SK-N-SH (cell line): Measurements from ENCODE around the gene AVP. TPM values are rescaled to one million over a fixed set of nuclear protein-coding genes. Genes with fewer than 3 reads are reported as not detected.
"Not testable (repeated sequence)": the region's sequence is repeated elsewhere in the genome, so short reads cannot be mapped to it uniquely, and the experiment has no call there.

Experiments used
- CTCF ChIA-PET: fragments of 300-600, 350-600 bp; formaldehyde crosslinking; extraction: SDS; loops from one replicate; lab custom pipeline; 2021; lab: Yijun Ruan, JAX
- POLR2A ChIA-PET: fragments of 350-600 bp; sonication (Branson Sonifier 250); formaldehyde crosslinking; extraction: SDS; loops from one replicate; lab custom pipeline; 2020; ENCODE audit warnings: antibody characterized with exemption, inconsistent platforms; lab: Yijun Ruan, JAX
- DNase-seq: peaks from one replicate; pipeline ENCODE4 v3.0.0; 2012
- H2AFZ ChIP-seq: fragments of 200-600 bp; sonication (generic); 2 replicates; pipeline ENCODE4 v1.8.1; 2016; ENCODE audit warnings: antibody characterized with exemption, mild to moderate bottlenecking, low read depth
- H3F3A ChIP-seq: fragments of 200-600 bp; sonication (generic); replicated peaks from 2 replicates; pipeline ENCODE3; 2016; ENCODE audit warnings: antibody characterized with exemption, mild to moderate bottlenecking; ENCODE audit not compliant: insufficient read depth
- H3K27ac ChIP-seq, 2 experiments: fragments of 200-500 bp in 1 of 2; fragments of 200-600 bp in 1 of 2; sonication (Bioruptor generic) in 1 of 2; sonication (generic), shearing (Covaris generic) in 1 of 2; 2 replicates each; pipeline versions ENCODE4 v1.5.1 to v1.6.1; 2014 to 2016; ENCODE audit warnings: low read depth in 2 of 2, inconsistent platforms in 1 of 2, low read length in 1 of 2, mild to moderate bottlenecking in 1 of 2, mixed read lengths in 1 of 2
- H3K27me3 ChIP-seq: fragments of 200-600 bp; sonication (generic), shearing (Covaris generic); 2 replicates; pipeline ENCODE4 v1.6.1; 2016; ENCODE audit warnings: mixed run types; ENCODE audit not compliant: insufficient read depth
- H3K36me3 ChIP-seq, 2 experiments: fragments of 200-500 bp in 1 of 2; fragments of 200-600 bp in 1 of 2; sonication (Bioruptor generic) in 1 of 2; sonication (generic) in 1 of 2; replicated peaks in 1 of 2; 2 replicates each; pipeline versions ENCODE3 to v1.5.1; 2014 to 2016; ENCODE audit warnings: low read length in 1 of 2, mild to moderate bottlenecking in 1 of 2; ENCODE audit not compliant: insufficient read depth in 2 of 2, control insufficient read depth in 1 of 2
- H3K4me1 ChIP-seq, 2 experiments: fragments of 200-500 bp in 1 of 2; fragments of 200-600 bp in 1 of 2; sonication (Bioruptor generic) in 1 of 2; sonication (generic), shearing (Covaris generic) in 1 of 2; 2 replicates each; pipeline versions ENCODE4 v1.5.1 to v1.6.1; 2014 to 2016; ENCODE audit warnings: low read depth in 1 of 2, low read length in 1 of 2, mixed run types in 1 of 2; ENCODE audit not compliant: insufficient read depth in 2 of 2, control insufficient read depth in 1 of 2
- H3K4me2 ChIP-seq: fragments of 200-600 bp; sonication (generic), shearing (Covaris generic); 2 replicates; pipeline ENCODE4 v1.6.1; 2017; ENCODE audit warnings: mixed run types
- H3K4me3 ChIP-seq, 2 experiments: fragments of 200-500 bp in 1 of 2; fragments of 200-600 bp in 1 of 2; sonication (Bioruptor generic) in 1 of 2; sonication (generic), shearing (Covaris generic) in 1 of 2; 2 replicates each; pipeline versions ENCODE4 v1.5.1 to v1.8.1; 2014 to 2016; ENCODE audit warnings: low read depth in 2 of 2, inconsistent platforms in 1 of 2, low read length in 1 of 2, mild to moderate bottlenecking in 1 of 2, mixed read lengths in 1 of 2, moderate library complexity in 1 of 2
- H3K79me2 ChIP-seq: fragments of 200-600 bp; sonication (generic); 2 replicates; pipeline ENCODE4 v1.8.1; 2017; ENCODE audit warnings: mild to moderate bottlenecking; ENCODE audit not compliant: insufficient read depth
- H3K9ac ChIP-seq: fragments of 200-600 bp; sonication (generic); 2 replicates; pipeline ENCODE4 v1.6.1; 2017; ENCODE audit warnings: mixed run types
- H3K9me2 ChIP-seq: fragments of 200-600 bp; sonication (generic); 2 replicates; pipeline ENCODE4 v1.6.1; 2017; ENCODE audit warnings: mixed run types
- H3K9me3 ChIP-seq: fragments of 200-600 bp; sonication (generic); 2 replicates; pipeline ENCODE4 v1.6.1; 2017; ENCODE audit warnings: mixed run types, mild to moderate bottlenecking, moderate library complexity
- H4K20me1 ChIP-seq: fragments of 200-600 bp; sonication (generic); 2 replicates; pipeline ENCODE4 v1.6.1; 2017; ENCODE audit warnings: mild to moderate bottlenecking, mixed run types; ENCODE audit not compliant: insufficient read depth
- FOXJ3 ChIP-seq: sonication (generic); formaldehyde crosslinking; IDR thresholded peaks from 2 replicates; pipeline ENCODE4 v1.5.1; 2020; ENCODE audit warnings: mild to moderate bottlenecking, missing genetic modification reagents
- MXI1 ChIP-seq: IDR thresholded peaks from 2 replicates; pipeline ENCODE4 v1.6.1; 2012; ENCODE audit warnings: mild to moderate bottlenecking, low read depth, low read length, improper control_type of control experiment
- RFX5 ChIP-seq: IDR thresholded peaks from 2 replicates; pipeline ENCODE4 v1.6.1; 2012; ENCODE audit warnings: mild to moderate bottlenecking, improper control_type of control experiment, low read length
- SMC3 ChIP-seq: IDR thresholded peaks from 2 replicates; pipeline ENCODE4 v1.6.1; 2012; ENCODE audit warnings: low read depth, low read length, improper control_type of control experiment
- TAF1 ChIP-seq: IDR thresholded peaks from 2 replicates; pipeline ENCODE4 v1.6.1; 2012; ENCODE audit warnings: low read depth, mild to moderate bottlenecking, low read length, moderate library complexity, borderline replicate concordance
- TCF12 ChIP-seq: IDR thresholded peaks from 2 replicates; pipeline ENCODE4 v1.4.0; 2012
- YY1 ChIP-seq: IDR thresholded peaks from 2 replicates; pipeline ENCODE4 v1.4.0; 2012; ENCODE audit warnings: low read depth, mild to moderate bottlenecking
- ZBTB33 ChIP-seq: IDR thresholded peaks from 2 replicates; pipeline ENCODE4 v1.4.0; 2012; ENCODE audit warnings: low read depth, borderline replicate concordance
- WGBS: methylation state at CpG from one replicate; pipeline ENCODE4 v1.1.6; 2017; ENCODE audit warnings: low lambda C conversion rate; 5-methylcytosine and 5-hydroxymethylcytosine counted together
- polyA plus RNA-seq, 3 experiments: library from polyadenylated mRNA; depleted of rRNA; stranded (reverse); fragments of >200 nt; gene quantifications; 2 replicates each; pipeline ENCODE4 v1.2.3, GENCODE V29; 2012
- TF ChIP-seq, protein P1 (sequence below): IDR thresholded peaks from 2 replicates; pipeline ENCODE4 v1.4.0; 2012; ENCODE audit warnings: low read depth
- TF ChIP-seq, protein P2 (sequence below): IDR thresholded peaks from 2 replicates; pipeline ENCODE4 v1.4.0; 2012; ENCODE audit warnings: low read depth, borderline replicate concordance
- TF ChIP-seq, protein P3 (sequence below): fragments of 150-350 bp; IDR thresholded peaks from 2 replicates; pipeline ENCODE4 v1.6.1; 2016; ENCODE audit warnings: mild to moderate bottlenecking, low read depth, low read length

AVP gene
- polyA plus RNA-seq, 1 of the 3 experiments (the other 2 are of a cell fraction): not detected

GRCh38 chr20:3064119-3064518 lies 20.4 kb downstream of the AVP start:
- H3K4me2 ChIP-seq, H3K27me3 ChIP-seq, H3K9me2 ChIP-seq, POLR2A ChIA-PET, H3K36me3 ChIP-seq, H3K79me2 ChIP-seq, DNase-seq, H3K4me3 ChIP-seq, H3K9me3 ChIP-seq, H3F3A ChIP-seq, H3K27ac ChIP-seq, H3K9ac ChIP-seq, H2AFZ ChIP-seq, H4K20me1 ChIP-seq, H3K4me1 ChIP-seq: not testable (repeated sequence)
- WGBS: 74% methylated on average over 6 of the region's 6 CpGs
- CTCF ChIA-PET: interaction anchor here (0.9 kb wide), 1 partner anchor 11 kb away, joined by 3 read pairs; no protein-coding TSS in a partner anchor

DNA sequence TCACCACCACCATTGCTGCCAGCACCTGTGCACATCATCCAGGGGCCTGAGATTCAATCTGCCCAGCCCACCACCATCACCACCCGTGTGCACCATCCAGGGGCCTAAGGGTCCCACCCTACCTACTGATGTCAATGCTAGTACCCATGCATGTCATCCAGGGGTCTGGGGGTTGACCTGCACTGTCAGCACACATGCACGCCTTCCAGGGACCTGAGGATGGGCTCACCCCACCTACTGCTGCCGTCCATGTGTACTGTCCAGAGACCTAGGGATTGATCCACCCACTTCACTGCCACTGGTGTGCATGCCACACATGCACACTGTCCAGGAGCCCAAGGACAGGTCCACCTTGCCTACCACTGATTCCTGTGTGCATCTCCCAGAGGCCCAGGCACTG lies 25.0 kb downstream of the AVP start:
- ChIA-PET POLR2A (no interaction called here), CTCF (no interaction called here)
- 80% methylated on average over 2 of the region's 3 CpGs for WGBS
- Histone ChIP-seq H2AFZ (no peak overlapping the region), H3K9me2 (no peaks in the 10 kb centered on the region), H3K4me1 (no peaks in the 10 kb centered on the region), H3K9me3 (no peaks in the 10 kb centered on the region), H4K20me1 (no peaks in the 10 kb centered on the region), H3K4me3 (no peak overlapping the region), H3K4me2 (no peak overlapping the region), H3K9ac (no peak overlapping the region), H3F3A (no peaks in the 10 kb centered on the region), H3K27ac (no peak overlapping the region), H3K27me3 (no peaks in the 10 kb centered on the region), H3K36me3 (no peaks in the 10 kb centered on the region), H3K79me2 (no peaks in the 10 kb centered on the region)
- TF ChIP-seq RFX5 (no peak), ZBTB33 (no peak), MXI1 (no peak), SMC3 (no peak), TAF1 (no peak), FOXJ3 (no peak), TCF12 (no peak), YY1 (no peak)
- TF ChIP-seq, protein P1, sequence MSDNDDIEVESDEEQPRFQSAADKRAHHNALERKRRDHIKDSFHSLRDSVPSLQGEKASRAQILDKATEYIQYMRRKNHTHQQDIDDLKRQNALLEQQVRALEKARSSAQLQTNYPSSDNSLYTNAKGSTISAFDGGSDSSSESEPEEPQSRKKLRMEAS: no peak
- TF ChIP-seq, protein P2, sequence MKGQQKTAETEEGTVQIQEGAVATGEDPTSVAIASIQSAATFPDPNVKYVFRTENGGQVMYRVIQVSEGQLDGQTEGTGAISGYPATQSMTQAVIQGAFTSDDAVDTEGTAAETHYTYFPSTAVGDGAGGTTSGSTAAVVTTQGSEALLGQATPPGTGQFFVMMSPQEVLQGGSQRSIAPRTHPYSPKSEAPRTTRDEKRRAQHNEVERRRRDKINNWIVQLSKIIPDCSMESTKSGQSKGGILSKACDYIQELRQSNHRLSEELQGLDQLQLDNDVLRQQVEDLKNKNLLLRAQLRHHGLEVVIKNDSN: no peak
- TF ChIP-seq, protein P3, sequence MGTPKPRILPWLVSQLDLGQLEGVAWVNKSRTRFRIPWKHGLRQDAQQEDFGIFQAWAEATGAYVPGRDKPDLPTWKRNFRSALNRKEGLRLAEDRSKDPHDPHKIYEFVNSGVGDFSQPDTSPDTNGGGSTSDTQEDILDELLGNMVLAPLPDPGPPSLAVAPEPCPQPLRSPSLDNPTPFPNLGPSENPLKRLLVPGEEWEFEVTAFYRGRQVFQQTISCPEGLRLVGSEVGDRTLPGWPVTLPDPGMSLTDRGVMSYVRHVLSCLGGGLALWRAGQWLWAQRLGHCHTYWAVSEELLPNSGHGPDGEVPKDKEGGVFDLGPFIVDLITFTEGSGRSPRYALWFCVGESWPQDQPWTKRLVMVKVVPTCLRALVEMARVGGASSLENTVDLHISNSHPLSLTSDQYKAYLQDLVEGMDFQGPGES: no peak
- no peak for DNase-seq
